ENCODE data around the gene OR5A1. TPM values are rescaled to one million over a fixed set of nuclear protein-coding genes. Genes with fewer than 3 reads are reported as not detected.
"Not testable (repeated sequence)": the region's sequence is repeated elsewhere in the genome, so short reads cannot be mapped to it uniquely, and the experiment has no call there.

Gene OR5A1
- total RNA-seq, 1 donor from 2014 or later = not detected

- H3K27me3 Mint-ChIP-seq = peaks cover 9% of the 10 kb centered on the region
- CTCF ChIA-PET = interaction anchor here (0.9 to 1.7 kb wide), 2 partner anchors 266 to 267 kb away, joined by 3 to 4 read pairs; partner anchors contain the start of gene DTX4
- intact Hi-C loops (cut with micrococcal nuclease) = loop anchor here (10.0 kb wide), 3 partner anchors 383 to 783 kb away; no protein-coding TSS in a partner anchor
- no peak overlapping the region for H3K4me3 Mint-ChIP-seq
- DNase-seq (no peak), ATAC-seq (ENCODE audit: low read depth) (no peak)
- H3K36me3 Mint-ChIP-seq (ENCODE audit: low read depth) = no peaks in the 10 kb centered on the region
- H3K9me3 Mint-ChIP-seq = no peaks in the 10 kb centered on the region
- no peak overlapping the region for H3K27ac Mint-ChIP-seq
- TF ChIP-seq, protein P1, sequence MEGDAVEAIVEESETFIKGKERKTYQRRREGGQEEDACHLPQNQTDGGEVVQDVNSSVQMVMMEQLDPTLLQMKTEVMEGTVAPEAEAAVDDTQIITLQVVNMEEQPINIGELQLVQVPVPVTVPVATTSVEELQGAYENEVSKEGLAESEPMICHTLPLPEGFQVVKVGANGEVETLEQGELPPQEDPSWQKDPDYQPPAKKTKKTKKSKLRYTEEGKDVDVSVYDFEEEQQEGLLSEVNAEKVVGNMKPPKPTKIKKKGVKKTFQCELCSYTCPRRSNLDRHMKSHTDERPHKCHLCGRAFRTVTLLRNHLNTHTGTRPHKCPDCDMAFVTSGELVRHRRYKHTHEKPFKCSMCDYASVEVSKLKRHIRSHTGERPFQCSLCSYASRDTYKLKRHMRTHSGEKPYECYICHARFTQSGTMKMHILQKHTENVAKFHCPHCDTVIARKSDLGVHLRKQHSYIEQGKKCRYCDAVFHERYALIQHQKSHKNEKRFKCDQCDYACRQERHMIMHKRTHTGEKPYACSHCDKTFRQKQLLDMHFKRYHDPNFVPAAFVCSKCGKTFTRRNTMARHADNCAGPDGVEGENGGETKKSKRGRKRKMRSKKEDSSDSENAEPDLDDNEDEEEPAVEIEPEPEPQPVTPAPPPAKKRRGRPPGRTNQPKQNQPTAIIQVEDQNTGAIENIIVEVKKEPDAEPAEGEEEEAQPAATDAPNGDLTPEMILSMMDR (IDR thresholded peaks at IDR 0.05) = no peak
- POLR2A ChIA-PET = no interaction called here
- H3K4me1 Mint-ChIP-seq = no peaks in the 10 kb centered on the region
Observed at GRCh38 chr11:59437770-59438169, 1.5 kb downstream of the OR5A1 start.

DNA sequence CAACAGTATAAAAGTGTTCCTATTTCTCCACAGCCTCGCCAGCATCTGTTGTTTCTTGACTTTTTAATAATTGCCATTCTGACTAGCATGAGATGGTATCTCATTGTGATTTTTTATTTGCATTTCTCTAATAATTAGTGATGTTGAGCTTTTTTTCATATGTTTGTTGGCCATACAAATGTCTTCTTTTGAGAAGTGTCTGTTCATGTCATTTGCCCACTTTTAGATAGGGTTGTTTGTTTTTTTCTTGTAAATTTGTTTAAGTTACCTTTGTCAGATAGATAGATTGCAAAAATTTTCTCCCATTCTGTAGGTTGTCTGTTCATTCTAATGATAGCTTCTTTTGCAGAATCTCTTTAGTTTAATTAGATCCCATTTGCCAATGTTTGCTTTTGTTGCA is 9.4 kb downstream of the OR5A1 start:
- ATAC-seq (ENCODE audit: low read depth); DNase-seq; POLR2A ChIA-PET; H3K4me1 Mint-ChIP-seq; CTCF ChIA-PET; H3K36me3 Mint-ChIP-seq (ENCODE audit: low read depth); intact Hi-C loops (cut with micrococcal nuclease); H3K27ac Mint-ChIP-seq; H3K4me3 Mint-ChIP-seq: not testable (repeated sequence)
- Mint-ChIP-seq H3K9me3 (peaks cover 12% of the 10 kb centered on the region), H3K27me3 (peaks cover 12% of the 10 kb centered on the region)

- no peak for ATAC-seq (ENCODE audit: low read depth)
- POLR2A ChIA-PET = no interaction called here
- Mint-ChIP-seq H3K27ac (no peak overlapping the region), H3K4me3 (no peak overlapping the region), H3K27me3 (peaks cover 14% of the 10 kb centered on the region), H3K4me1 (no peaks in the 10 kb centered on the region), H3K36me3 (ENCODE audit: low read depth) (no peaks in the 10 kb centered on the region), H3K9me3 (peaks cover 14% of the 10 kb centered on the region)
- TF ChIP-seq, protein P1 (IDR thresholded peaks at IDR 0.05) = no peak
- CTCF ChIA-PET = no interaction called here
- DNase-seq = no peak
- intact Hi-C loops (cut with micrococcal nuclease) = no loop called here
Observed at GRCh38 chr11:59448484-59448883, 12.2 kb downstream of the OR5A1 start.

DNA sequence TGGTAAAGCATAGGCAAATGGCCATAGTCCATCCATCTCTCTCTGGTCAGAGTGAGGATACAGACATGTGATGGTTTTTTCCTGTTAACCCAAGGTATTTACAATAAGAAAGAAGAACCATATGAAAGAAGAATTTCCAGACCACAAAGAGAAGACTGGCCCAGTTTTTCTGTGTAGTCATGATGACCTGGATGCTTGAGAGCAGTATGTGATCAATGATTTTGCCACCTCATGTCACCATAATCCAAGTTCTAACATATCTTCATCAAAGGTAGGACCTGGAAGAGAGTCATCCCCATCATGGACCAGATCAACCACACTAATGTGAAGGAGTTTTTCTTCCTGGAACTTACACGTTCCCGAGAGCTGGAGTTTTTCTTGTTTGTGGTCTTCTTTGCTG is 20.4 kb downstream of the OR5A1 start, which contains the start of gene OR4D6:
Gene OR4D6 (plus strand): TSS at position 301 of the 400 bp plus-strand sequence. CDS start 0 bp downstream, at position 301.
- no peak within 1 kb of the TSS for H3K4me3 Mint-ChIP-seq
- ChIA-PET POLR2A (no interaction called here), CTCF (no interaction called here)
- TF ChIP-seq, protein P1 (IDR thresholded peaks at IDR 0.05) = no peak
- intact Hi-C loops (cut with micrococcal nuclease) = no loop called here
- ATAC-seq (ENCODE audit: low read depth) = no peak
- no peaks in the 10 kb centered on the region for H3K36me3 Mint-ChIP-seq (ENCODE audit: low read depth)
- peaks cover 20% of the 10 kb centered on the region for H3K27me3 Mint-ChIP-seq
- no peak within 1 kb of the TSS for H3K27ac Mint-ChIP-seq
- H3K9me3 Mint-ChIP-seq = peaks cover 2% of the 10 kb centered on the region
- no peak for DNase-seq
- no peaks in the 10 kb centered on the region for H3K4me1 Mint-ChIP-seq

- Mint-ChIP-seq H3K9me3 (peaks cover under 1% of the 10 kb centered on the region), H3K4me3 (no peak overlapping the region)
- POLR2A ChIA-PET = no interaction called here
Observed at GRCh38 chr11:59459916-59460315, 23.6 kb downstream of the OR5A1 start.

More at GRCh38 chr11:59459916-59460315, 23.6 kb downstream of the OR5A1 start:
- TF ChIP-seq, protein P1 (IDR thresholded peaks at IDR 0.05) = no peak
- CTCF ChIA-PET = no interaction called here
- peaks cover 20% of the 10 kb centered on the region for H3K27me3 Mint-ChIP-seq
- ATAC-seq (ENCODE audit: low read depth) = no peak
- no peaks in the 10 kb centered on the region for H3K36me3 Mint-ChIP-seq (ENCODE audit: low read depth)
- DNase-seq = no peak
- intact Hi-C loops (cut with micrococcal nuclease) = no loop called here
- no peak overlapping the region for H3K27ac Mint-ChIP-seq
- H3K4me1 Mint-ChIP-seq = no peaks in the 10 kb centered on the region
